Measurements from ENCODE around the gene AMOTL1.

AMOTL1 gene

GRCh38 chr11:94873916-94874540, 105.9 kb downstream of the AMOTL1 start:
- peaks cover 11 to 32% of the 10 kb centered on the region in 2 donors for H3K4me1 ChIP-seq (ENCODE audit: control insufficient read depth in 1 of 2, insufficient read depth in 2 of 2, low read length in 2 of 2)
- H3K27me3 ChIP-seq (ENCODE audit: low read depth, low read length): no peaks in the 10 kb centered on the region
- peaks cover 43 to 47% of the 10 kb centered on the region in 2 donors for H3K36me3 ChIP-seq (ENCODE audit: control insufficient read depth in 1 of 2, insufficient read depth in 2 of 2, low read length in 2 of 2)
- no peak overlapping the region for H3K4me3 ChIP-seq (ENCODE audit: low read depth in 1 of 2, low read length in 2 of 2)
- no peaks in the 10 kb centered on the region for H3K9me3 ChIP-seq (ENCODE audit: control insufficient read depth in 1 of 2, low read length in 2 of 2)
- H3K27ac ChIP-seq (ENCODE audit: low read length): no peak overlapping the region

GRCh38 chr11:94876222-94876621, 108.1 kb downstream of the AMOTL1 start:
- Histone ChIP-seq H3K36me3 (ENCODE audit: control insufficient read depth in 1 of 2, insufficient read depth in 2 of 2, low read length in 2 of 2) (peaks cover 26 to 30% of the 10 kb centered on the region in 2 donors), H3K9me3 (ENCODE audit: control insufficient read depth in 1 of 2, low read length in 2 of 2) (no peaks in the 10 kb centered on the region), H3K27me3 (ENCODE audit: low read depth, low read length) (no peaks in the 10 kb centered on the region), H3K4me1 (ENCODE audit: control insufficient read depth in 1 of 2, insufficient read depth in 2 of 2, low read length in 2 of 2) (peaks cover 11 to 32% of the 10 kb centered on the region in 2 donors), H3K27ac (ENCODE audit: low read length) (peak overlapping the region; percentile 89), H3K4me3 (ENCODE audit: low read depth in 1 of 2, low read length in 2 of 2) (no peak overlapping the region)

- no peak overlapping the region for H3K4me3 ChIP-seq (ENCODE audit: low read depth in 1 of 2, low read length in 2 of 2)
- H3K4me1 ChIP-seq (ENCODE audit: control insufficient read depth in 1 of 2, insufficient read depth in 2 of 2, low read length in 2 of 2): peaks cover 11 to 32% of the 10 kb centered on the region in 2 donors
- no peaks in the 10 kb centered on the region for H3K9me3 ChIP-seq (ENCODE audit: control insufficient read depth in 1 of 2, low read length in 2 of 2)
- H3K27me3 ChIP-seq (ENCODE audit: low read depth, low read length): no peaks in the 10 kb centered on the region
- peak overlapping the region; percentile 89 for H3K27ac ChIP-seq (ENCODE audit: low read length)
- H3K36me3 ChIP-seq (ENCODE audit: control insufficient read depth in 1 of 2, insufficient read depth in 2 of 2, low read length in 2 of 2): peaks cover 22 to 24% of the 10 kb centered on the region in 2 donors
These were observed 108.7 kb downstream of the AMOTL1 start for GRCh38 chr11:94876645-94877442.

GRCh38 chr11:94877443-94878200, 109.5 kb downstream of the AMOTL1 start:
- H3K4me3 ChIP-seq (ENCODE audit: low read depth in 1 of 2, low read length in 2 of 2): no peak overlapping the region
- peaks cover 11 to 32% of the 10 kb centered on the region in 2 donors for H3K4me1 ChIP-seq (ENCODE audit: control insufficient read depth in 1 of 2, insufficient read depth in 2 of 2, low read length in 2 of 2)
- peaks cover 16% of the 10 kb centered on the region in 2 donors for H3K36me3 ChIP-seq (ENCODE audit: control insufficient read depth in 1 of 2, insufficient read depth in 2 of 2, low read length in 2 of 2)
- no peaks in the 10 kb centered on the region for H3K9me3 ChIP-seq (ENCODE audit: control insufficient read depth in 1 of 2, low read length in 2 of 2)
- H3K27me3 ChIP-seq (ENCODE audit: low read depth, low read length): no peaks in the 10 kb centered on the region
- peak overlapping the region; percentile 62 for H3K27ac ChIP-seq (ENCODE audit: low read length)

DNA sequence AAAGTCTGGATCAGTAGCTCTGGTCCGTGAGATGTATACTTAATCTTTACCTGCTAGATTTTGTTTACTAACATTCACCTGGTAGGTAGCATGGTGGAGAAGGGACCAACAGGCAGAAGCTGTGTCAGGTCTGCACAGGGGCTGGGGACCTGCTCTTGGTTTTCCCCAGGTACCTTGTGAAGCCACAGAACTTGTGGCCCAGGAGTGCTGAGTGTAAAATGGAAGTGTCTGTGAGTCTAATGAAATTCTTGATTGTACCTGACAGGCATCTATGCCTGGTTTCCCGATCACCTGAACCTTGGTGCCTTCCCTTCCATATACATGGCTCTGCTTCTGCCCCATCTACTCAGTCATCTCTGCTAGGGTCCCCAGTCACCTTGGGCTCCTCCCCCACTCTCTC, 110.8 kb downstream of the AMOTL1 start:
- Histone ChIP-seq H3K27ac (ENCODE audit: low read length) (no peak overlapping the region), H3K4me3 (ENCODE audit: low read depth in 1 of 2, low read length in 2 of 2) (no peak overlapping the region), H3K27me3 (ENCODE audit: low read depth, low read length) (no peaks in the 10 kb centered on the region), H3K4me1 (ENCODE audit: control insufficient read depth in 1 of 2, insufficient read depth in 2 of 2, low read length in 2 of 2) (peaks cover 11 to 28% of the 10 kb centered on the region in 2 donors), H3K36me3 (ENCODE audit: control insufficient read depth in 1 of 2, insufficient read depth in 2 of 2, low read length in 2 of 2) (peaks cover 10 to 15% of the 10 kb centered on the region in 2 donors), H3K9me3 (ENCODE audit: control insufficient read depth in 1 of 2, low read length in 2 of 2) (no peaks in the 10 kb centered on the region)

- H3K27me3 ChIP-seq (ENCODE audit: low read depth, low read length): no peaks in the 10 kb centered on the region
- no peaks in the 10 kb centered on the region for H3K9me3 ChIP-seq (ENCODE audit: control insufficient read depth in 1 of 2, low read length in 2 of 2)
- peaks cover 11 to 23% of the 10 kb centered on the region in 2 donors for H3K4me1 ChIP-seq (ENCODE audit: control insufficient read depth in 1 of 2, insufficient read depth in 2 of 2, low read length in 2 of 2)
- H3K4me3 ChIP-seq (ENCODE audit: low read depth in 1 of 2, low read length in 2 of 2): no peak overlapping the region
- no peak overlapping the region for H3K27ac ChIP-seq (ENCODE audit: low read length)
- H3K36me3 ChIP-seq (ENCODE audit: control insufficient read depth in 1 of 2, insufficient read depth in 2 of 2, low read length in 2 of 2): peaks cover 5 to 15% of the 10 kb centered on the region in 2 donors
These were observed 112.1 kb downstream of the AMOTL1 start for GRCh38 chr11:94880216-94880615.

- Histone ChIP-seq H3K27me3 (ENCODE audit: low read depth, low read length) (no peaks in the 10 kb centered on the region), H3K27ac (ENCODE audit: low read length) (no peak overlapping the region), H3K4me3 (ENCODE audit: low read depth in 1 of 2, low read length in 2 of 2) (no peak overlapping the region), H3K4me1 (ENCODE audit: control insufficient read depth in 1 of 2, insufficient read depth in 2 of 2, low read length in 2 of 2) (peaks cover 0 to 7% of the 10 kb centered on the region in 2 donors), H3K9me3 (ENCODE audit: control insufficient read depth in 1 of 2, low read length in 2 of 2) (no peaks in the 10 kb centered on the region), H3K36me3 (ENCODE audit: control insufficient read depth in 1 of 2, insufficient read depth in 2 of 2, low read length in 2 of 2) (peaks cover 0 to 5% of the 10 kb centered on the region in 2 donors)
These were observed 114.8 kb downstream of the AMOTL1 start for GRCh38 chr11:94882931-94883330.

- no peaks in the 10 kb centered on the region for H3K9me3 ChIP-seq (ENCODE audit: control insufficient read depth in 1 of 2, low read length in 2 of 2)
- H3K4me3 ChIP-seq (ENCODE audit: low read depth in 1 of 2, low read length in 2 of 2): no peak overlapping the region
- no peaks in the 10 kb centered on the region for H3K27me3 ChIP-seq (ENCODE audit: low read depth, low read length)
- H3K27ac ChIP-seq (ENCODE audit: low read length): no peak overlapping the region
- peaks cover 0 to 5% of the 10 kb centered on the region in 2 donors for H3K36me3 ChIP-seq (ENCODE audit: control insufficient read depth in 1 of 2, insufficient read depth in 2 of 2, low read length in 2 of 2)
- peaks cover 0 to 7% of the 10 kb centered on the region in 2 donors for H3K4me1 ChIP-seq (ENCODE audit: control insufficient read depth in 1 of 2, insufficient read depth in 2 of 2, low read length in 2 of 2)
These were observed 115.7 kb downstream of the AMOTL1 start for GRCh38 chr11:94883878-94884277.

DNA sequence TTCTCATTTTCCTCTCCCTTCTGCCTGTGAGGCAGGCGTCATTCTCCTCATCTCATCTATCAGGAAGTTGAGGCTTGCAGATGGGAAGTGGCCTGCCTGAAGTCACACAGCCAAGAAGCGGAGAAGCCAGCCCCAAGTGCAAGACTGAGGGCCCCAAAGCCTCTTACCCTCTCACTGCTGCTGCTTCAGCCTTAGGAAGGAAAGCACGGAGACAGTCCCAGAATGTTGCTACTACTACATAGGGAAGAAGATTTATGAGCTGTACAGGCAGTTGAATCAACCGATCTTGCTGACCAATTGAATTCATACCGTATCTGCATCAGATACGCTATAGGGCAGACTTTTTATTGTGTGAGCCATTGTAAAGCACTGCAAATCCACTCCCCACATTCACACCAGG, 116.2 kb downstream of the AMOTL1 start:
- peaks cover 0 to 7% of the 10 kb centered on the region in 2 donors for H3K4me1 ChIP-seq (ENCODE audit: control insufficient read depth in 1 of 2, insufficient read depth in 2 of 2, low read length in 2 of 2)
- no peaks in the 10 kb centered on the region for H3K27me3 ChIP-seq (ENCODE audit: low read depth, low read length)
- H3K4me3 ChIP-seq (ENCODE audit: low read depth in 1 of 2, low read length in 2 of 2): no peak overlapping the region
- peaks cover 0 to 1% of the 10 kb centered on the region in 2 donors for H3K36me3 ChIP-seq (ENCODE audit: control insufficient read depth in 1 of 2, insufficient read depth in 2 of 2, low read length in 2 of 2)
- H3K27ac ChIP-seq (ENCODE audit: low read length): no peak overlapping the region
- H3K9me3 ChIP-seq (ENCODE audit: control insufficient read depth in 1 of 2, low read length in 2 of 2): no peaks in the 10 kb centered on the region

GRCh38 chr11:94885133-94885532, 117.0 kb downstream of the AMOTL1 start:
- Histone ChIP-seq H3K9me3 (ENCODE audit: control insufficient read depth in 1 of 2, low read length in 2 of 2) (no peaks in the 10 kb centered on the region), H3K36me3 (ENCODE audit: control insufficient read depth in 1 of 2, insufficient read depth in 2 of 2, low read length in 2 of 2) (no peaks in the 10 kb centered on the region), H3K4me3 (ENCODE audit: low read depth in 1 of 2, low read length in 2 of 2) (no peak overlapping the region), H3K4me1 (ENCODE audit: control insufficient read depth in 1 of 2, insufficient read depth in 2 of 2, low read length in 2 of 2) (peaks cover 0 to 7% of the 10 kb centered on the region in 2 donors), H3K27ac (ENCODE audit: low read length) (no peak overlapping the region), H3K27me3 (ENCODE audit: low read depth, low read length) (no peaks in the 10 kb centered on the region)

GRCh38 chr11:94885581-94885980, 117.4 kb downstream of the AMOTL1 start:
- H3K27ac ChIP-seq (ENCODE audit: low read length): no peak overlapping the region

More at GRCh38 chr11:94885581-94885980, 117.4 kb downstream of the AMOTL1 start:
- no peak overlapping the region for H3K4me3 ChIP-seq (ENCODE audit: low read depth in 1 of 2, low read length in 2 of 2)
- H3K4me1 ChIP-seq (ENCODE audit: control insufficient read depth in 1 of 2, insufficient read depth in 2 of 2, low read length in 2 of 2): peaks cover 0 to 7% of the 10 kb centered on the region in 2 donors
- no peaks in the 10 kb centered on the region for H3K27me3 ChIP-seq (ENCODE audit: low read depth, low read length)
- H3K36me3 ChIP-seq (ENCODE audit: control insufficient read depth in 1 of 2, insufficient read depth in 2 of 2, low read length in 2 of 2): no peaks in the 10 kb centered on the region
- no peaks in the 10 kb centered on the region for H3K9me3 ChIP-seq (ENCODE audit: control insufficient read depth in 1 of 2, low read length in 2 of 2)
